Mucosa of stomach (tissue), 1 donor: ENCODE measurements around the gene TBC1D8.

ENCODE experiments used
- H3K27me3 ChIP-seq: one replicate; pipeline ENCODE4 v1.7.0; 2013; ENCODE audit warnings: mild to moderate bottlenecking, low read length; ENCODE audit not compliant: control insufficient read depth, insufficient read depth
- H3K36me3 ChIP-seq: one replicate; pipeline ENCODE4 v1.7.0; 2013; ENCODE audit warnings: low read length; ENCODE audit not compliant: control insufficient read depth, insufficient read depth
- H3K4me1 ChIP-seq: one replicate; pipeline ENCODE4 v1.7.0; 2013; ENCODE audit warnings: mild to moderate bottlenecking, low read length; ENCODE audit not compliant: control insufficient read depth, insufficient read depth
- H3K4me3 ChIP-seq: one replicate; pipeline ENCODE4 v1.7.0; 2013; ENCODE audit warnings: low read length
- H3K9ac ChIP-seq: one replicate; pipeline ENCODE4 v1.7.0; 2013; ENCODE audit warnings: mild to moderate bottlenecking, low read length, moderate library complexity
- H3K9me3 ChIP-seq: one replicate; pipeline ENCODE4 v1.7.0; 2013; ENCODE audit warnings: mild to moderate bottlenecking, low read length, moderate library complexity; ENCODE audit not compliant: control insufficient read depth
- donor health status: Pancreatic carcinoma.

Gene TBC1D8

DNA sequence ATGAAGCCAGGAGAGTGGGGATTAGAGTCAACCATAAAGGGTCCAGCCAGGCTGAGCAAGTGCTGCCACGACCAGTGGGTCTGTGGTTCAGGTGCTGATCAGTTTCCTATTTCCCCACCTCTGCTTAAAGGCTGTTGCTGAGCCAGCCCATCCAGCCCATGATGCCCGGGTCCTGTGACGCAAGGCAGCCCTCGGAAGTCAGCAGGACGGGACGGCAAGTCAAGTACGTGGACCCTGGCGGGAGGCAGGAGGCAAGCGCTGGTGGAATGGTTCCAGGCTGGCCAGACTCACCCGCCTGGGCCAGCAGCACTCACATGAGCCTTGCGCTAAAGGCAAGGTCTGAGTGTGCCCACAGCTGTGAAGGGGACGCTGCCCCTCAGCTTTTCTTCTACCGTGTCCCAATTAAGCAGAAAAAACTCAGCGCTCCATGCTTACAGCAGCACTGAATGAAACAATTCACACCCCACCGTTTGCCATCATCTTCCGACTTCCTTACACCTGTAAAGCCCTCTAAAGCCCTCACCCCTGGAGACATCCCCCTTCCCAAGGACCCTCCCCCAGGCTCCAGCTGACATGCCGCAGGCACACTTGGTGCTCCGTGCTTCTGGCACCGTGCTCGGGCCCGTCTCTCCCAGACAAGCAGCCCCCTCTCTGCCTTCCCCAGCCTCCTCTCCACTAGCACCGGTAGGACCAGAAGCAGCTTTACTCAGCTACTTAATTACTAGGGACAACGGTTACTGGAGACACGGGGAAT, 160.4 kb downstream of the TBC1D8 start:
- H3K27me3 ChIP-seq, result no peaks in the 10 kb centered on the region
- no peak overlapping the region for H3K9ac ChIP-seq
- no peaks in the 10 kb centered on the region for H3K4me1 ChIP-seq
- no peaks in the 10 kb centered on the region for H3K9me3 ChIP-seq
- H3K4me3 ChIP-seq, result no peak overlapping the region
- H3K36me3 ChIP-seq, result no peaks in the 10 kb centered on the region

GRCh38 chr2:100990166-100990565, 161.0 kb downstream of the TBC1D8 start:
- Histone ChIP-seq H3K9me3 (no peaks in the 10 kb centered on the region), H3K27me3 (no peaks in the 10 kb centered on the region), H3K36me3 (no peaks in the 10 kb centered on the region), H3K4me1 (no peaks in the 10 kb centered on the region), H3K9ac (no peak overlapping the region), H3K4me3 (no peak overlapping the region)

DNA sequence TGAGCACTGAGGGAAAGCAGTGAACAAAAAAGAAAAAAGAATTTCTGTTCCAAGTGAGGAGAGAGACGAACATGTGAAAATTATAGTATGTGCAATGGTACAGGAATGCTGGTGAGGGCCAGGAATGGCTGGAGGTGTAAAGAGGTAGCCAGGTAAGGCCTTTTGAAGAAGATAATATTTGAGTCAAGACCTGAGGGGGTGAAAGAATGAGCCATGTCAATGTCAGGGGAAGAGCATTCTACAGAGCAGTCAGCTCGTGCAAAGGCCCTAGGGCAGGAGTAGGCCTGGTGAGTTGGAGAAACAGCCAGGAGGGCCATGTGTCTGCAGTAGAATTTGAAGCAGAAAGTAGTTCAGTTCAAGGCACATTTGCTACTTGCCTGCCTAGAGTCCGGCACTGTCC, 161.5 kb downstream of the TBC1D8 start:
- H3K36me3 ChIP-seq, result no peaks in the 10 kb centered on the region
- no peak overlapping the region for H3K4me3 ChIP-seq
- H3K9ac ChIP-seq, result no peak overlapping the region
- no peaks in the 10 kb centered on the region for H3K4me1 ChIP-seq
- no peaks in the 10 kb centered on the region for H3K27me3 ChIP-seq
- H3K9me3 ChIP-seq, result no peaks in the 10 kb centered on the region

DNA sequence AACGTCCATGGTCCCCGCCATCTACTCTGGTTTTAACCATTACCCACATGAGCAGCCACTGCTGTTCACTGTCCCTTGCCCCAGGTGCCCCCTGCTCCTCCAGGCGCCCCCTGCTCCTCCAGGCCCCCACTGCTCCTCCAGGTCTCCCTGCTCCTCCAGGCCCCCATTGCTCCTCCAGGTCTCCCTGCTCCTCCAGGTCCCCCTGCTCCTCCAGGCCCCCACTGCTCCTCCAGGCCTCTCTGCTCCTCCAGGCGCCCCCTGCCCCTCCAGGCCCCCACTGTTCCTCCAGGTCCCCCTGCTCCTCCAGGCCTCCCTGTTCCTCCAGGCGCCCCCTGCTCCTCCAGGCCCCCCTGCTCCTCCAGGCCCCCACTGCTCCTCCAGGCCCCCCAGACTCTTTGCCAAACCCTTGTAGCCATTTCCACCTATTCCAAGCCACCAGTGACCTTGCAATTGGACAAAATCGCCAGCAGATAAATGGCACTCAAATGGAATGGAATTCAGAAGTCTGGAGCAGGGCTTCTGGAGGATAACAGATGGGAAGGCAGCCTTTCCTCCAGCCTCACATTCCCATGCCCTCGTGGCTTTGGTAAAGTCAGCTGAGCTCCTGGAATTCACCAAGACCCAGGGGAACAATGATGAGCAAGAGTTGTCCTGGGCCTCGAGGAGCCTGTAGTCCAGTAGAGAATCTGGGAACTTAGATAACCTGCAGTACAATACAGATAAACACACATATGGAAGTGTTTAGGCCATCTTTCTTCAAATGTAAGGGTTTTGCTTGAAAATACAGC, 162.4 kb downstream of the TBC1D8 start:
- no peaks in the 10 kb centered on the region for H3K9me3 ChIP-seq
- H3K4me3 ChIP-seq, result no peak overlapping the region
- no peaks in the 10 kb centered on the region for H3K27me3 ChIP-seq
- no peaks in the 10 kb centered on the region for H3K36me3 ChIP-seq
- H3K9ac ChIP-seq, result no peak overlapping the region
- no peaks in the 10 kb centered on the region for H3K4me1 ChIP-seq

GRCh38 chr2:100987974-100988373, 163.2 kb downstream of the TBC1D8 start:
- Histone ChIP-seq H3K27me3 (no peaks in the 10 kb centered on the region), H3K4me3 (no peak overlapping the region), H3K9me3 (no peaks in the 10 kb centered on the region), H3K9ac (no peak overlapping the region), H3K4me1 (no peaks in the 10 kb centered on the region), H3K36me3 (no peaks in the 10 kb centered on the region)

DNA sequence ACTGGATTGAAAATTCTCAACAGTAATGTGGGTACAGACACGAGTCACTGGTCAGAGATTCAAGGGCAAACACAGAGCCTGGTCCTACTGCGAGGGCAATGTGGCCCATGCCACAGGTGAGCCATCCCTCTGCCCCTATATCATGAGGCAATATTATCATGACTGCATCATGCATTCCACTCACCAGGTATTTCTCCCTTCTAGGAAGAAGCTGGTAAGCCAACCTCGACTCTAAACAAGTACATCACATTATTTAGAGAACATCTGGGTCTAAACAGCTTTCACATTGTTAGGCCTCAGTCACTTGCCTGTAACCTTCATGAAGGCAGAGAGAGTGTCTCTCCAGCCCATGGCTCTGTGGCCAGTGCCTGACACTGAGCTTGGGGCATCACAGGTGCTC, 163.6 kb downstream of the TBC1D8 start:
- no peaks in the 10 kb centered on the region for H3K9me3 ChIP-seq
- H3K4me1 ChIP-seq, result no peaks in the 10 kb centered on the region
- no peak overlapping the region for H3K9ac ChIP-seq
- H3K27me3 ChIP-seq, result no peaks in the 10 kb centered on the region
- H3K4me3 ChIP-seq, result no peak overlapping the region
- no peaks in the 10 kb centered on the region for H3K36me3 ChIP-seq

DNA sequence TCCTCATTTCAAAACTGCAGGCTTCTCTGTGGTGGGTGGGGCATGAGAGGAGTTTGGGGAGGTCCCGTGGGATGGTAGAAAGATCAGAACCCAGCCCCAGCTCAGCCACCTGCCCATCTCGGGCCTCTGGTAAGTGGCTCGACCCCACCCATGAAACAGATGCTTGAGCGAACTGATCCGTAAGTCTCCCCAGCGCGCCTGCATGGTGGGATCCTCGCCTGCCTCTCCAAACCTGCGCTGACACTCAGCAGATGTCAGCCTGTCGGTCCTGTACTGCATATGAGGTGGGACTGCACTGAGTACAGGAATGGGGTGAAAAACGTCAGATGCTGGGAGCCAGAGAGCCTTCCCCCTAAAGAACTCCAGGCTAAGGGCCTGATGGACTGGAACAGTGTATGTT, 165.0 kb downstream of the TBC1D8 start:
- Histone ChIP-seq H3K4me3 (no peak overlapping the region), H3K36me3 (no peaks in the 10 kb centered on the region), H3K27me3 (no peaks in the 10 kb centered on the region), H3K9ac (no peak overlapping the region), H3K9me3 (no peaks in the 10 kb centered on the region), H3K4me1 (no peaks in the 10 kb centered on the region)

GRCh38 chr2:100984892-100985307, 166.3 kb downstream of the TBC1D8 start:
- Histone ChIP-seq H3K27me3 (no peaks in the 10 kb centered on the region), H3K9ac (no peak overlapping the region)

DNA sequence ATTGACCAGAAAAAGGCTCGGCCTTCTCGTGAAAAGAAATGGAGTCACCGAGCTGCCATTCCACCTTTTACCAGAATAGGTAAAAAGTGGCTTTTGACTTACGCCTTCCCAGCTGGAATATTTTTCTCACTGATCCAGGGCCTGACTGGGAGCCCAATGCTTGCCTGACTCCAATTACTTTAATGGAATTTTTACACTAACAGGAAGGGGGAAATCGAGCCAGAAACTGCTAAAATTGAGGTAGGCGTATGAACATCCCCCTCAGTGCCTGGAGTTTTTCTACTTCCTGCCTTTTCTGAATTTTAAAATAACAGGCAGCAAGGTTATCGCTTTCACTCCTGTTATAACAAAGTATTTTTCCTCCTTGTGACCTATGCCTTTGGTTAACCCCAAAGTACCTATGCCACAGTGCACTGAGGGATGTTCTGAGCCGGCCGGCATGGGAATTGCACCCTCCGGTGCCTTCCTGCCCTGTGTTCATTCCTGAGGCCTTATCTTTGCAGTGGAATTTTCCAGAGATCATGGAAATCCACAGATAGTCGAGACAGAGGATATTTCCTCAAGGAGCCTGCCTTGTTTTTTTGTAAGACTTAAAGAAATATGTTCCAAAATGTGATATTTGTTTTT, 167.4 kb downstream of the TBC1D8 start:
- Histone ChIP-seq H3K36me3 (no peaks in the 10 kb centered on the region), H3K4me3 (no peak overlapping the region), H3K27me3 (no peaks in the 10 kb centered on the region), H3K9me3 (no peaks in the 10 kb centered on the region), H3K9ac (no peak overlapping the region), H3K4me1 (no peaks in the 10 kb centered on the region)

More at GRCh38 chr2:100984892-100985307, 166.3 kb downstream of the TBC1D8 start:
- Histone ChIP-seq H3K4me1 (no peaks in the 10 kb centered on the region), H3K9me3 (no peaks in the 10 kb centered on the region), H3K4me3 (no peak overlapping the region), H3K36me3 (no peaks in the 10 kb centered on the region)

DNA sequence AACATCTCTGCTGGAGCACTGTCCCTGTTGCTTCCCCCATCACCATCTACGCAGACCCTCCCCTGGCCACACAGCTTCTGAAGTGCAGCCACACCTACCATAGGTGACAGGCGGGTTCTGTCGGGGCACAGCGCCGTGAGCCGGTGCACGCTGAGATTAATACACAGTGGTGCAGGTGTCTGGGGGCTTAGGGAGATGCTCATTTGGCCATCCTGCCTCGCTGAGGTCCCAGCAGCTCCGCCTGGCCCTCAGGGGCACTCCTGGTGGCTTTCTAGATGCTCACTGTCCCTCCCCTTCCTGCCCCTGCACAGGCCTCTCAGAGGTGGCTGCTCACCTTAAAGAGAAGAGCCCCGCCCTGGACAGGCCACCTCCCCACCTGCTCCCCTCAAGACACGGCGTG, 168.0 kb downstream of the TBC1D8 start:
- H3K4me3 ChIP-seq, result no peak overlapping the region
- no peaks in the 10 kb centered on the region for H3K27me3 ChIP-seq
- H3K36me3 ChIP-seq, result no peaks in the 10 kb centered on the region
- H3K9me3 ChIP-seq, result no peaks in the 10 kb centered on the region
- no peak overlapping the region for H3K9ac ChIP-seq
- no peaks in the 10 kb centered on the region for H3K4me1 ChIP-seq

GRCh38 chr2:100982431-100982861, 168.7 kb downstream of the TBC1D8 start:
- Histone ChIP-seq H3K4me3 (no peak overlapping the region), H3K4me1 (no peaks in the 10 kb centered on the region), H3K36me3 (peaks cover 1% of the 10 kb centered on the region), H3K9me3 (no peaks in the 10 kb centered on the region), H3K9ac (no peak overlapping the region), H3K27me3 (no peaks in the 10 kb centered on the region)

GRCh38 chr2:100981011-100981410, 170.2 kb downstream of the TBC1D8 start:
- Histone ChIP-seq H3K9ac (no peak overlapping the region), H3K4me1 (no peaks in the 10 kb centered on the region), H3K27me3 (no peaks in the 10 kb centered on the region), H3K36me3 (peaks cover 6% of the 10 kb centered on the region), H3K4me3 (no peak overlapping the region), H3K9me3 (no peaks in the 10 kb centered on the region)
